ENCODE measurements around the gene SH2B3. TPM values are rescaled to one million over a fixed set of nuclear protein-coding genes. Genes with fewer than 3 reads are reported as not detected.

The SH2B3 gene
- 10 to 100 TPM; 14.1 to 36.5 (median 25.6) TPM for total RNA-seq

- no peaks in the 10 kb centered on the region for H3K36me3 ChIP-seq
- no peak for DNase-seq
- H3K27me3 ChIP-seq = no peaks in the 10 kb centered on the region
- H3K9me3 ChIP-seq = no peaks in the 10 kb centered on the region
- peak within 1 kb of the TSS; percentile 72 to 89 (median 88) for H3K4me3 ChIP-seq (replicated peaks in 1 of 3)
- H3K27ac ChIP-seq = peak within 1 kb of the TSS; percentile 81 to 87 (median 83)
- peaks cover 27 to 55% of the 10 kb centered on the region in 2 donors for H3K4me1 ChIP-seq
- intact Hi-C loops (cut with DNase I) = no loop called here
- WGBS, 2 donors = 2% methylated on average over 9 of the region's 80 CpGs; no CpG with 5 or more reads in 1 of the 2 donors
- TF ChIP-seq POLR2A (IDR thresholded peaks at IDR 0.05) (peak in 1 of 2 donors; percentile 53), CTCF (IDR thresholded peaks at IDR 0.05) (no peak)
These were observed at the start of gene SH2B3 for GRCh38 chr12:111405859-111406473. Gene SH2B3, plus strand, starts transcription at chr12:111405923. Its CDS starts 12,223 bp downstream, at chr12:111418146.

GRCh38 chr12:111359231-111359913 is 46.4 kb upstream of the SH2B3 start:
- intact Hi-C loops (cut with DNase I) = no loop called here
- no peak for DNase-seq
- no peak overlapping the region for H3K4me3 ChIP-seq (replicated peaks in 1 of 3)
- 62% methylated on average over 10 to 11 of the region's 11 CpGs for WGBS, 2 donors
- H3K9me3 ChIP-seq = no peaks in the 10 kb centered on the region
- peaks cover 0 to 5% of the 10 kb centered on the region in 2 donors for H3K4me1 ChIP-seq
- no peak for TF ChIP-seq CTCF (IDR thresholded peaks at IDR 0.05)
- peaks cover 0 to 6% of the 10 kb centered on the region in 2 donors for H3K36me3 ChIP-seq
- no peaks in the 10 kb centered on the region for H3K27me3 ChIP-seq
- no peak overlapping the region for H3K27ac ChIP-seq

- Histone ChIP-seq H3K27me3 (no peaks in the 10 kb centered on the region), H3K36me3 (peaks cover 0 to 6% of the 10 kb centered on the region in 2 donors), H3K27ac (no peak overlapping the region), H3K4me1 (peaks cover 0 to 5% of the 10 kb centered on the region in 2 donors), H3K9me3 (no peaks in the 10 kb centered on the region), H3K4me3 (replicated peaks in 1 of 3) (no peak overlapping the region)
- no peak for DNase-seq
- 85 to 88% methylated on average over 5 of the region's 5 CpGs for WGBS, 2 donors
- TF ChIP-seq POLR2A (IDR thresholded peaks at IDR 0.05) = no peak
- TF ChIP-seq CTCF (IDR thresholded peaks at IDR 0.05) = no peak
- intact Hi-C loops (cut with DNase I) = no loop called here
These were observed 45.8 kb upstream of the SH2B3 start for GRCh38 chr12:111359914-111360276.

DNA sequence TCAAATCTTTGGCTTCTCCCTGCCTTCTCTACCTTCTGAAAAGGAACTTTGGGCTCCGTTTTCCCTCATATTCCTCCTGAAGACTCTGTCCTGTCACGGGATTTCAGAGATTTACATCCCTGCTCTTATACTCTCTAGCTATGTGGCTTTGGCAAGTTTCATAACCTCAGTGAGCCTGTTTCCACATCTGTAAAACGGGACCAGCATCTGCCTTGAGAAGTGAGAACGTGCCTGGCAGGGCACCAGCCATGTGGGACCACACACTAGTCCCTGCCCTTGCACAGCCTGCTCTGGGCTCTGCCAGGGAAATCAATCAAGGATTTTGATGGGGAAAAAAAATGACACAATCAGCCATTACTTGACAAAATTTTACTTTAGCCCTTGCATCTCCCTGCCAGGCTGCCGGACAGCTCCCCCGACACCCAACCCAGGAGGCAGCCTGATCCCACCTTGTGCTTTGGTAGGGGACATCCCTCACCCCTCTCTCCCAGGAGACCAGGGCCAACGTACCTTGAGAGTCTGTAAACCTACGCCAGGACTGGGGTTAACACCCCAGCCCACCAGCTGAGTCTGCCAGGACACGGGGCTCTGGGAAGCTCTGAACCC is 45.3 kb upstream of the SH2B3 start:
- intact Hi-C loops (cut with DNase I) = no loop called here

More for the DNA sequence above, 45.3 kb upstream of the SH2B3 start:
- no peaks in the 10 kb centered on the region for H3K27me3 ChIP-seq
- TF ChIP-seq CTCF (IDR thresholded peaks at IDR 0.05) = no peak
- no peak for TF ChIP-seq POLR2A (IDR thresholded peaks at IDR 0.05)
- H3K4me1 ChIP-seq = peaks cover 0 to 5% of the 10 kb centered on the region in 2 donors
- H3K27ac ChIP-seq = no peak overlapping the region
- H3K9me3 ChIP-seq = no peaks in the 10 kb centered on the region
- 77% methylated on average over 9 of the region's 9 CpGs for WGBS, 2 donors
- no peak overlapping the region for H3K4me3 ChIP-seq (replicated peaks in 1 of 3)
- no peak for DNase-seq
- peaks cover 0 to 6% of the 10 kb centered on the region in 2 donors for H3K36me3 ChIP-seq

All from thyroid gland (tissue), 4 donors.